Stimulated activated CD8-positive, alpha-beta memory T cell treated with anti-CD3 and anti-CD28 coated beads, Interleukin-15, amount 100 ng/mL, for 1 hour (primary cell): ENCODE measurements around the gene TIMP2.
"Not testable (repeated sequence)": the region's sequence is repeated elsewhere in the genome, so short reads cannot be mapped to it uniquely, and the experiment has no call there.

Source experiments
- DNase-seq: peaks from one replicate; pipeline ENCODE4 v3.0.0-alpha.2; 2020; ENCODE audit warnings: low read depth

TIMP2 gene

GRCh38 chr17:78956254-78956653 lies 31.1 kb upstream of the TIMP2 start:
- DNase-seq, result no peak

- DNase-seq, result no peak
Observed at GRCh38 chr17:78954684-78955083, 29.5 kb upstream of the TIMP2 start.

- no peak for DNase-seq
Observed at GRCh38 chr17:78953356-78954350, 28.5 kb upstream of the TIMP2 start.

- DNase-seq, result no peak
Observed at GRCh38 chr17:78952706-78953105, 27.5 kb upstream of the TIMP2 start.

- DNase-seq, result no peak
Observed at GRCh38 chr17:78951967-78952551, 26.9 kb upstream of the TIMP2 start.

GRCh38 chr17:78950870-78951269 lies 25.7 kb upstream of the TIMP2 start:
- DNase-seq, result no peak

GRCh38 chr17:78947235-78948149 lies 22.3 kb upstream of the TIMP2 start:
- no peak for DNase-seq

GRCh38 chr17:78946631-78947030 lies 21.4 kb upstream of the TIMP2 start:
- no peak for DNase-seq

- no peak for DNase-seq
Observed at GRCh38 chr17:78946131-78946530, 20.9 kb upstream of the TIMP2 start.

- not testable (repeated sequence) for DNase-seq
Observed at GRCh38 chr17:78945455-78945854, 20.3 kb upstream of the TIMP2 start.

GRCh38 chr17:78944956-78945355 lies 19.8 kb upstream of the TIMP2 start:
- DNase-seq, result no peak

GRCh38 chr17:78944026-78944425 lies 18.8 kb upstream of the TIMP2 start:
- no peak for DNase-seq

- DNase-seq, result no peak
Observed at GRCh38 chr17:78940708-78941107, 15.5 kb upstream of the TIMP2 start.

GRCh38 chr17:78940258-78940657 lies 15.1 kb upstream of the TIMP2 start:
- no peak for DNase-seq

GRCh38 chr17:78939615-78940014 lies 14.4 kb upstream of the TIMP2 start:
- DNase-seq, result no peak

- no peak for DNase-seq
Observed at GRCh38 chr17:78937561-78937960, 12.4 kb upstream of the TIMP2 start.

- no peak for DNase-seq
Observed at GRCh38 chr17:78935419-78936323, 10.5 kb upstream of the TIMP2 start.

GRCh38 chr17:78934681-78935418 lies 9.7 kb upstream of the TIMP2 start:
- DNase-seq, result no peak

- DNase-seq, result no peak
Observed at GRCh38 chr17:78933959-78934568, 8.9 kb upstream of the TIMP2 start.
